Esophagus mucosa (tissue), 1 donor: Measurements from ENCODE around the gene EEA1. TPM values are rescaled to one million over a fixed set of nuclear protein-coding genes. Genes with fewer than 3 reads are reported as not detected.

Source experiments
- ATAC-seq: fragments of 200-7000 bp; cut with Tn5 transposase; one replicate; pipeline ENCODE4 v1.9.1; 2020
- total RNA-seq: library from RNA; stranded (reverse); gene quantifications from one replicate; pipeline ENCODE4 v1.2.4, GENCODE V29; 2023
- donor health status: DM: yes; HTN: yes; CAD: no.

EEA1 gene
- total RNA-seq, 1 donor from 2014 or later, result 35.1 TPM

GRCh38 chr12:92879698-92880322, 49.3 kb downstream of the EEA1 start:
- ATAC-seq, result no peak

GRCh38 chr12:92877904-92878303, 51.2 kb downstream of the EEA1 start:
- no peak for ATAC-seq

- no peak for ATAC-seq
Measured at GRCh38 chr12:92876496-92876895, 52.6 kb downstream of the EEA1 start.

GRCh38 chr12:92871116-92871515, 58.0 kb downstream of the EEA1 start:
- no peak for ATAC-seq

- no peak for ATAC-seq
Measured at GRCh38 chr12:92866418-92866817, 62.7 kb downstream of the EEA1 start.

GRCh38 chr12:92863251-92863650, 65.8 kb downstream of the EEA1 start:
- no peak for ATAC-seq

GRCh38 chr12:92861381-92861780, 67.7 kb downstream of the EEA1 start:
- ATAC-seq, result no peak

- ATAC-seq, result no peak
Measured at GRCh38 chr12:92860521-92860920, 68.6 kb downstream of the EEA1 start.

GRCh38 chr12:92859650-92860386, 69.3 kb downstream of the EEA1 start:
- ATAC-seq, result no peak

GRCh38 chr12:92857818-92858217, 71.3 kb downstream of the EEA1 start:
- no peak for ATAC-seq

GRCh38 chr12:92854344-92854743, 74.8 kb downstream of the EEA1 start:
- no peak for ATAC-seq

- ATAC-seq, result peak; percentile 67
Measured at GRCh38 chr12:92848740-92849139, 80.4 kb downstream of the EEA1 start.

- no peak for ATAC-seq
Measured at GRCh38 chr12:92847368-92847767, 81.7 kb downstream of the EEA1 start.

GRCh38 chr12:92845329-92845728, 83.8 kb downstream of the EEA1 start:
- ATAC-seq, result no peak

GRCh38 chr12:92844151-92844763, 84.8 kb downstream of the EEA1 start:
- no peak for ATAC-seq

- no peak for ATAC-seq
Measured at GRCh38 chr12:92829686-92830282, 99.3 kb downstream of the EEA1 start.

- ATAC-seq, result no peak
Measured at GRCh38 chr12:92828565-92828964, 100.5 kb downstream of the EEA1 start.

GRCh38 chr12:92827836-92828431, 101.2 kb downstream of the EEA1 start:
- ATAC-seq, result no peak

- no peak for ATAC-seq
Measured at GRCh38 chr12:92821142-92821541, 108.0 kb downstream of the EEA1 start.

GRCh38 chr12:92814584-92814983, 114.5 kb downstream of the EEA1 start:
- no peak for ATAC-seq

GRCh38 chr12:92810370-92810769, 118.7 kb downstream of the EEA1 start:
- ATAC-seq, result no peak

- no peak for ATAC-seq
Measured at GRCh38 chr12:92803903-92804302, 125.2 kb downstream of the EEA1 start.

GRCh38 chr12:92802906-92803305, 126.2 kb downstream of the EEA1 start:
- no peak for ATAC-seq
